Amniotic stem cell (primary cell): ENCODE measurements around the gene RYR2.

Experiments
- DNase-seq: peaks from one replicate; lab custom pipeline; 2025; lab: John Stamatoyannopoulos, UW

RYR2 gene

GRCh38 chr1:237864338-237865244, 822.6 kb downstream of the RYR2 start:
- no peak for DNase-seq

- DNase-seq: no peak
Measured at GRCh38 chr1:237867380-237867888, 825.5 kb downstream of the RYR2 start.

GRCh38 chr1:237868817-237869600, 827.0 kb downstream of the RYR2 start:
- no peak for DNase-seq

DNA sequence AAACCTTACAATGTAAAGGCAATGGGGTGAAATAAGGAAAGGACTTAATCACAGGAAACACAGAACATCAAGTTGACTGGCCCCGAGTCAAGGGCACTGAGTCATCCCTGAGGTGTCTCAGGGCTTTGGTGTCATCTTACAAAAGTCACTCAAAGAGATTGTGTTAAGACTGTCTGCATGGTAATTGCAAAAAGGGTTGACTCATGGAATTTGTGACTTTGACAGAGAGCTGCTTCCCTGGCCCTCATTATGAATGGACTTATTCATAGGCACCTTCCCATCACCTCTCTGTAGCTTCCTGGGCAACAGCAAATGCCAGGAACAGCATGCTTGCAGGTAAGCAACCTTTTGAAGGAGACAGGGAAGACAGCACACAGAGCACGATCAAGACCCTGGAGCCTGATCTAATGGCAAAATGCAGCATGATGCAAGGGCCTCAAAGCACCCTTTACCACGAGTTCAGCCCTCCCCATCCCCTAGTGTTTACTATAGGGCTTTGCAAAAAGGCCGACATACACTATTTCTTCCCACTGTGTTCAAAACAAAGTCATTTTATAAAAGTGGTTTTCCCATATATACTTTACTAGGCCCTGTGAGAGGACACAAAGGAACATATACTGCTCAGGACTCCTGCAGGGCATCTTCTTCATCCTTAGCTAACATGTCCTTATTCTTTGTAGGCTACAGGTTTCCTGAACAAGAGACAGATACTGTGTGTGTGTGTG, 831.7 kb downstream of the RYR2 start:
- no peak for DNase-seq

DNA sequence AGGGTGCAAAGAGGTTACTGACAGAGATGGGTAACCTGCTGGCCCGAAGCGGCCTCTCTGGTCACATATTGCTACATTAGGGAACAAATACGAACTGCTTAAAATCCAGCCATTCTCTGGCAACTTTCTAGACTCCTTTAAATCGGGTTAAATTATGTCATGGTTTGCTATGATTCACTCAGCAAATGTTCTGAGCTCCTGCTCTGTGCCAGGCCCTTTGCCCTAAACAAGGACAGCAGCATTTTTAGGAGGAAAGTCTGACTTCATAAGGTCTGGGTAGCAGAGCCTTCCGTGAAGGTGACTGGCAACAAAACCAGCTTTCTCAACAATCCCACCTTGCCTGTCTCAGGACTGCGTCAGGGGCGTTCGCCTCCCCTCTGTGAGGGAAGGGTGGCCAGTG, 833.3 kb downstream of the RYR2 start:
- no peak for DNase-seq

GRCh38 chr1:237877631-237878030, 835.6 kb downstream of the RYR2 start:
- no peak for DNase-seq

GRCh38 chr1:237878406-237878805, 836.4 kb downstream of the RYR2 start:
- DNase-seq: no peak

DNA sequence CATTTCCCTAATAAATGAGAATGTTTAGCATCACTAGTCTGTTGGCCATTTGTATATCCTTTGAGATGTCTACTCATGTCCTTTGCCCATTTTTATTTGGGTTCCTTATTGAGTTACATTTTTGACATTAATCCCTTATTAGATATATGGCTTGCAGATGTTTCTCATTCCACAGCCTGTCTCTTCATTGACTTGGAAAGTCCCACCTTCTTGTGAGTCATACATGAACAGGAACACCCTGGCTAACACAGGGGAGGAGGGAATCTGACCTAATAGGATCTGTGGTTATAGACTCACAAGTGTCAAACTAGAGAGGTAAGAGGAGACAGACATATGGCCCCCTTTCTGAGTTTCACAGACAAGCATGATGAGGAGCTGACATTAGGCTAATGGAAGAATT, 837.2 kb downstream of the RYR2 start:
- DNase-seq: no peak
